Astrocyte (in vitro differentiated cells and primary cell): Measurements from ENCODE around the gene CHMP4B. TPM values are rescaled to one million over a fixed set of nuclear protein-coding genes. Genes with fewer than 3 reads are reported as not detected.

ENCODE experiments used
- DNase-seq: peaks from one replicate; pipeline ENCODE4 v3.0.0-alpha.2; 2010; ENCODE audit warnings: low read depth
- FAIRE-seq: peaks from 2 replicates; lab custom pipeline; 2011; peaks lifted over from hg19 to GRCh38; lab: Jason Lieb, UNC
- H2AFZ ChIP-seq: 2 replicates; pipeline ENCODE4 v1.6.0; 2012; ENCODE audit warnings: low read depth, low read length, inconsistent platforms
- H3K27ac ChIP-seq: 2 replicates; pipeline ENCODE4 v1.5.1; 2011; ENCODE audit warnings: low read depth, low read length, inconsistent platforms
- H3K27me3 ChIP-seq: 2 replicates; pipeline ENCODE4 v1.6.0; 2011; ENCODE audit warnings: low read length, inconsistent platforms; ENCODE audit not compliant: insufficient read depth
- H3K36me3 ChIP-seq: 2 replicates; pipeline ENCODE4 v1.5.1; 2011; ENCODE audit warnings: low read length, inconsistent platforms; ENCODE audit not compliant: insufficient read depth
- H3K4me1 ChIP-seq: 2 replicates; pipeline ENCODE4 v1.5.1; 2011; ENCODE audit warnings: low read length, inconsistent platforms; ENCODE audit not compliant: insufficient read depth
- H3K4me2 ChIP-seq: 2 replicates; pipeline ENCODE4 v1.6.0; 2012; ENCODE audit warnings: low read length, inconsistent platforms
- H3K4me3 ChIP-seq: 2 replicates; pipeline ENCODE4 v1.5.1; 2011; ENCODE audit warnings: low read depth, mild to moderate bottlenecking, low read length, inconsistent platforms; ENCODE audit not compliant: insufficient read depth
- H3K79me2 ChIP-seq: 2 replicates; pipeline ENCODE4 v1.6.0; 2012; ENCODE audit warnings: mild to moderate bottlenecking, low read length, inconsistent platforms; ENCODE audit not compliant: insufficient read depth
- H3K9ac ChIP-seq: 2 replicates; pipeline ENCODE4 v1.6.0; 2012; ENCODE audit warnings: mild to moderate bottlenecking, low read length, inconsistent platforms
- H3K9me3 ChIP-seq: 2 replicates; pipeline ENCODE4 v1.5.1; 2012; ENCODE audit warnings: low read depth, mild to moderate bottlenecking, low read length, inconsistent platforms; ENCODE audit not compliant: insufficient read depth
- H4K20me1 ChIP-seq: 2 replicates; pipeline ENCODE4 v1.6.0; 2012; ENCODE audit warnings: low read length, inconsistent platforms; ENCODE audit not compliant: insufficient read depth
- H3K27ac Mint-ChIP-seq: one replicate; pipeline ENCODE4 v1.8.0; 2021; ENCODE audit warnings: mild to moderate bottlenecking, mixed read lengths; ENCODE audit not compliant: unreplicated experiment
- H3K27me3 Mint-ChIP-seq: one replicate; pipeline ENCODE4 v1.8.0; 2021; ENCODE audit warnings: low read depth, mixed read lengths; ENCODE audit not compliant: unreplicated experiment
- H3K36me3 Mint-ChIP-seq: one replicate; pipeline ENCODE4 v1.8.0; 2021; ENCODE audit warnings: low read depth, mixed read lengths; ENCODE audit not compliant: unreplicated experiment
- H3K4me1 Mint-ChIP-seq: one replicate; pipeline ENCODE4 v1.8.0; 2021; ENCODE audit warnings: low read depth, mixed read lengths; ENCODE audit not compliant: unreplicated experiment
- H3K4me3 Mint-ChIP-seq: one replicate; pipeline ENCODE4 v1.8.0; 2021; ENCODE audit warnings: mild to moderate bottlenecking, moderate library complexity, mixed read lengths; ENCODE audit not compliant: unreplicated experiment
- H3K9me3 Mint-ChIP-seq: one replicate; pipeline ENCODE4 v1.8.0; 2021; ENCODE audit warnings: mild to moderate bottlenecking, mixed read lengths; ENCODE audit not compliant: unreplicated experiment
- CTCF ChIP-seq: IDR thresholded peaks from 2 replicates; pipeline ENCODE4 v1.5.1; 2011; ENCODE audit warnings: low read depth, mild to moderate bottlenecking, inconsistent platforms, low read length, moderate library complexity; ENCODE audit not compliant: insufficient read depth
- EZH2 ChIP-seq: IDR thresholded peaks from 2 replicates; pipeline ENCODE4 v1.6.1; 2012; ENCODE audit warnings: mild to moderate bottlenecking, low read length, inconsistent platforms; ENCODE audit not compliant: insufficient read depth
- total RNA-seq: library from RNA; stranded (reverse); gene quantifications from 2 replicates; pipeline ENCODE4 v1.2.1, GENCODE V29; 2021

CHMP4B gene
- total RNA-seq, 1 donor from 2014 or later: 90.6 TPM

GRCh38 chr20:33783256-33783655, 27.9 kb upstream of the CHMP4B start:
- H3K9me3 Mint-ChIP-seq: no peaks in the 10 kb centered on the region
- peaks cover 4% of the 10 kb centered on the region for H3K4me1 Mint-ChIP-seq
- no peaks in the 10 kb centered on the region for H3K79me2 ChIP-seq
- no peak overlapping the region for H3K27ac ChIP-seq
- H3K36me3 Mint-ChIP-seq: no peaks in the 10 kb centered on the region
- FAIRE-seq (no peak), DNase-seq (no peak)
- no peaks in the 10 kb centered on the region for H3K27me3 ChIP-seq
- no peak overlapping the region for H3K4me2 ChIP-seq
- no peak overlapping the region for H3K9ac ChIP-seq
- H3K27ac Mint-ChIP-seq: no peak overlapping the region
- no peaks in the 10 kb centered on the region for H3K4me1 ChIP-seq
- H4K20me1 ChIP-seq: no peaks in the 10 kb centered on the region
- peak overlapping the region; percentile 34 for H3K4me3 Mint-ChIP-seq
- no peaks in the 10 kb centered on the region for H3K9me3 ChIP-seq
- H3K4me3 ChIP-seq: no peak overlapping the region
- H3K36me3 ChIP-seq: no peaks in the 10 kb centered on the region
- TF ChIP-seq CTCF (no peak), EZH2 (no peak)
- H3K27me3 Mint-ChIP-seq: peaks cover 12% of the 10 kb centered on the region
- no peak overlapping the region for H2AFZ ChIP-seq

GRCh38 chr20:33783818-33784217, 27.3 kb upstream of the CHMP4B start:
- no peaks in the 10 kb centered on the region for H3K9me3 Mint-ChIP-seq
- no peak overlapping the region for H3K4me3 Mint-ChIP-seq
- Histone ChIP-seq H3K4me3 (no peak overlapping the region), H3K9ac (no peak overlapping the region), H3K9me3 (no peaks in the 10 kb centered on the region), H4K20me1 (no peaks in the 10 kb centered on the region), H3K4me2 (no peak overlapping the region), H3K27ac (no peak overlapping the region), H3K79me2 (no peaks in the 10 kb centered on the region), H3K27me3 (no peaks in the 10 kb centered on the region), H3K4me1 (peaks cover under 1% of the 10 kb centered on the region), H3K36me3 (no peaks in the 10 kb centered on the region), H2AFZ (no peak overlapping the region)
- DNase-seq (no peak), FAIRE-seq (no peak)
- no peaks in the 10 kb centered on the region for H3K36me3 Mint-ChIP-seq
- no peak overlapping the region for H3K27ac Mint-ChIP-seq
- H3K27me3 Mint-ChIP-seq: peaks cover 12% of the 10 kb centered on the region
- no peak for TF ChIP-seq EZH2
- no peak for TF ChIP-seq CTCF
- H3K4me1 Mint-ChIP-seq: peaks cover 2% of the 10 kb centered on the region

- FAIRE-seq: no peak
- Histone ChIP-seq H3K79me2 (no peaks in the 10 kb centered on the region), H3K4me2 (no peak overlapping the region), H2AFZ (no peak overlapping the region), H3K36me3 (no peaks in the 10 kb centered on the region), H3K4me3 (no peak overlapping the region), H3K27me3 (no peaks in the 10 kb centered on the region), H3K4me1 (peaks cover 4% of the 10 kb centered on the region), H4K20me1 (no peaks in the 10 kb centered on the region), H3K9ac (no peak overlapping the region), H3K9me3 (no peaks in the 10 kb centered on the region), H3K27ac (no peak overlapping the region)
- Mint-ChIP-seq H3K27me3 (peaks cover 12% of the 10 kb centered on the region), H3K9me3 (no peaks in the 10 kb centered on the region), H3K27ac (no peak overlapping the region), H3K4me1 (peaks cover 5% of the 10 kb centered on the region), H3K4me3 (no peak overlapping the region), H3K36me3 (no peaks in the 10 kb centered on the region)
- DNase-seq: no peak
- no peak for TF ChIP-seq CTCF
- TF ChIP-seq EZH2: no peak
Observed at GRCh38 chr20:33784225-33784624, 26.9 kb upstream of the CHMP4B start.
